GM19099 (cell line): Measurements from ENCODE around the gene SEC11C.

Experiments used
- POLR2A ChIP-seq: IDR thresholded peaks from 3 replicates; pipeline ENCODE4 v1.6.1; 2011; ENCODE audit warnings: low read depth; ENCODE audit not compliant: insufficient read length; ENCODE audit errors: extremely low read depth

The SEC11C gene

GRCh38 chr18:59180150-59180845 lies 40.6 kb downstream of the SEC11C start:
- no peak for TF ChIP-seq POLR2A

GRCh38 chr18:59182673-59183072 lies 43.0 kb downstream of the SEC11C start:
- TF ChIP-seq POLR2A, result no peak

DNA sequence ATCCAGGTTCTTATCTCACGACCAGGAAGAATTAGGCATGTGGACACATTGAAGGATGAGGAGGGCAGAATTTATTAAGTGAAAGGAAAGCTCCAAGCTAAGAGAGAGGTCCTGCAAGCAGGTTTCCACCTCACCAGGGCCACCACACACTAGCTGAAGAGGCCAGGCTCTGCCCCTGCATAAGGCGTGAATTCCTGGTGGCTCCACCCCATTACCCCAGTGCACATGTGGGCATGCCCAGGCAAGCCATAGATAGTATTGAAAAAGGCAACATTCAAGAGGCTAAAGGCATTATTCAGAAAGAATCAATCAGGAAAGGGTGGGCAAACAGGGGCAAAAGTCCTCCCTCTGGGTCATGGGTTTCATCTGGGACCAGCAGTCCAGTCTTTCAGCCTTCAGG lies 49.3 kb downstream of the SEC11C start:
- no peak for TF ChIP-seq POLR2A

DNA sequence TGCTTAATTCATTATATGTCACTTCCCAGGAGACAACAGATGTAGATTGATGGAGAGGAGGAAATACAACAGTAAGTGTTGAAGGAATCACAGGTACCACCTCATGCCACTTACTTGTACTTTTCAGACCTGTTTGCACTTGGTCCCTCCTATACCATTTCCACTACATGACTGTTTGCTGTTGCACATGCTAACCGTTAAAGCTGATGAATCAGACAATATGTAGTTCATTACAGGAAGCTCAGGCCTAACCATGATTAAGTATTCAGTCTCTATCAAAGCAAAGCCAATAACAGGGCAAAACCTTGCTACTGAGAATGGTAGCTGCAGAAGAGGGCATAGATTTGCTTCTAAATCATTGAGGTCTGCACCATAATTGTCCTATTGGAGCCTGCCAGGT lies 50.1 kb downstream of the SEC11C start:
- no peak for TF ChIP-seq POLR2A

DNA sequence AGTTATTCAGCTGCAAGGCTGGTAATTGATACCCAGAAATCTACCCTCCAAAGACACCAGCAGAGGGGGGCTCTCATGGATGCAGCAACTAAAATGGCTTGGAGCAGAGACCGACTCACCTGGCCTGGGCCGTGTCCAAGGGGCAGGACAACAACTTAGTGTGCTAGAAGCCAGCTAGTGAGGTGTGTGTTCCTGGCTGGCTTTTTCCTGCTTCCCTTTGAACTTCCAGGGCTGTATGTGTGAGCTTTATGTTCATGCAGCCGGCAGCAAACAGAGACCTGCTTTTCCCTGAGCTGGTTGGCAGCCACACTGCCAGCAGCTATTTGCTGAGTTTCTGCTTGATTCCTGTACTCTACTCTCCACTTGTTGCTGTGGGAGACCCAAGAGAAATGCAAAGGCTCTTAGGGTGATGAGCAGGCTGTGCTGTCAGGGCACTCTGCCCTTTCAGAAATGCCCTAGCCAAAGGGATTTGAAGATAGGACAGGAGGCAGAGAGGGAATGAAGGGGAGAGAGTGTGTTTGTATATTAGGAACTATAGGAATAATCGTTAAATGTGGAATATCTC lies 56.6 kb downstream of the SEC11C start:
- TF ChIP-seq POLR2A, result no peak

DNA sequence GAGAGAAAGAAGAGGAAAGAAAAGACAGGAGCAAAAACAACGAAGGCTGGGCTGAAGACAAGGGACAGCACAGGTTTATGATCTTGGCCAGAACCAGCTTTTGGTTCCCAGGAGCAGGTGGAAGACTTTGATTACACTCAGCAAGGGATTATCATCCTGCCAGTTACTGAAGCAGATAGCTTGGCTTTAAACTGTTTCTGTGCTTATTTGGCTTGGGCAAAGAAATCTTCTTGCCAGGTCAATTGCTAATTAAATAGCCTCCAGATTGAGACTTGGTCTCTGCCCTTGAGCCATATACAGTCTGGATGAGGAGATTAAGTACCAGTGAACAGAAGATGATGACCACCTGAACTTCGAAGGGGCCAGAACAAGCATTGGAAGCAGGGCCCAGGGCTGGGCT lies 58.0 kb downstream of the SEC11C start:
- TF ChIP-seq POLR2A, result no peak

DNA sequence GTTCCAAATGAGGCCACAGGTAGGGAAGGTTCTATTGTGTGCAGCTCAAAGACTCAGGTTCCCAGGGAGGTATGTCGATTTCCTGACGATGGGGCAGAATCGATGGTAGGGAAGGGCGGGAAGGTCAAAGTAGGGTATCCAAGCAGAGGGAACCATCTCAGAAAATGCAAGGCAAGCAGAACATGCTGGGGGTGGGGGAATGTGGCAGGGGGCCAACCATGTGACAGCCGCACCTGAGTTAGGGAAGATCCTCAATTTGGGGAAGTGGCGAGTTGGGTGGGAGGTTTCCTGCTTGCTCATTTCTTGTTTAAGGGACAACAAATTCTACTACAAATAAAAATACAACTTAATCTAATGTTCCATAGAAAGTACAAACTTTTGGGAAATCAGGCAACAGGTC lies 58.5 kb downstream of the SEC11C start:
- TF ChIP-seq POLR2A, result no peak

DNA sequence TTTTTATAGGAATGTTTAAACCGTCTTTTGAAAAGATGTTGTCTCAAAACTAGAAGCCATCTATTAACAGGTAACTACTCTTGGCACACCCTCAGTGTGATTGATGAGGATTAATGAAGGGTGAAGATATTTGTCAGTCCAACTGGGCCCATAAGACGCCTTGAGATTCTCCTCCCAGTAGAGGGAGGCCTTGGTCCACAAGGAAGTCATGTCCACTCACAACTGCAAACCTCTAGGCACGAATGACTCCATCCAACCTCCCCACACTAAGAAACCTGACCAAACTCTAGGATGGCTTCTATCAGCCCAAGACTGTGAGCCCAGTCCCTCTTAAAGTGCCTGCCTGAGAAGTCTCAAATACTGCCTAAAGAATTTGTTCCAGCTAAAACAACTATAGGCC lies 61.1 kb downstream of the SEC11C start:
- no peak for TF ChIP-seq POLR2A

GRCh38 chr18:59202258-59202820 lies 62.7 kb downstream of the SEC11C start:
- TF ChIP-seq POLR2A, result no peak

DNA sequence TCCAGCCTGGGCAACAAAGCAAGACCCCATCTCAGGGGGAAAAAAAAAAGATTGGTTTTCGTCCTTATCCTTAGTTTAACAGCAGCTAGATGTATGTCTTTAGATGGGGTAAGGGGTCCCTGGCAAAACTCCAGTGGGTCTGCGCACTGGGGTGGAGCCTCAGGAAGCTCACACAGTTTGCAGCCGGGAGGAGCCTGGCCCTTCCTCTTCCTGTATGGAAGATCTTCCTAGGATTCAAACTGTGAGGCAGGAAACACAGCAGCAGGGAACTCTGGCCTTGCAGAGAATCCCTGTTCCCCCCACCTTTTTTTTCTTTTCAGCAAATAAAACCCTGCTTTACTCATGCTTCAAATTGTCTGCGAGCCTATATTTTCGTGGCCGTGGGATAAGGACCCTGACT lies 67.8 kb downstream of the SEC11C start:
- TF ChIP-seq POLR2A, result no peak
